ENCODE data around the gene CTBP2.

DNA sequence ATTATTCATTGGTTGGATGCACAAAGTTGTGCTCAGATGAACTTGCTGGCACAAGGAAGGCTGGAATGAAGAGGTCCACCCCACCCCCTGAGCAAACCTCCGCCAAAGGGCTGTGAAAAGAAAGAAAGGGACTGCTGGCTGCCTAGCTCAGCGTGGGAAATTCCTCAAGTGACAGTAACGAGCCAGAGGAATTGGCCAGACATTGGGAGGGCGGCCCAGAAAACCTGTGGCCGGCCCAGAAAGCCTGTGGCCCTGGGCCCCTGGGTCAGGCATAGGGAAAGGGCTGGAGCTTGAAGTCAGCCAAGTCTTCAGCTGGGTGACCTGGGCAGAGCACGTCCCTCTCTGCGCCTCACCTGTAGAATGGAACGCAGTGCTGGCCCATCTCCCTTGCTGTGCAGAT, 30.6 kb upstream of the CTBP2 start:
- TF ChIP-seq POLR2AphosphoS5 (IDR thresholded peaks at IDR 0.05) = no peak
- TF ChIP-seq, protein P1, sequence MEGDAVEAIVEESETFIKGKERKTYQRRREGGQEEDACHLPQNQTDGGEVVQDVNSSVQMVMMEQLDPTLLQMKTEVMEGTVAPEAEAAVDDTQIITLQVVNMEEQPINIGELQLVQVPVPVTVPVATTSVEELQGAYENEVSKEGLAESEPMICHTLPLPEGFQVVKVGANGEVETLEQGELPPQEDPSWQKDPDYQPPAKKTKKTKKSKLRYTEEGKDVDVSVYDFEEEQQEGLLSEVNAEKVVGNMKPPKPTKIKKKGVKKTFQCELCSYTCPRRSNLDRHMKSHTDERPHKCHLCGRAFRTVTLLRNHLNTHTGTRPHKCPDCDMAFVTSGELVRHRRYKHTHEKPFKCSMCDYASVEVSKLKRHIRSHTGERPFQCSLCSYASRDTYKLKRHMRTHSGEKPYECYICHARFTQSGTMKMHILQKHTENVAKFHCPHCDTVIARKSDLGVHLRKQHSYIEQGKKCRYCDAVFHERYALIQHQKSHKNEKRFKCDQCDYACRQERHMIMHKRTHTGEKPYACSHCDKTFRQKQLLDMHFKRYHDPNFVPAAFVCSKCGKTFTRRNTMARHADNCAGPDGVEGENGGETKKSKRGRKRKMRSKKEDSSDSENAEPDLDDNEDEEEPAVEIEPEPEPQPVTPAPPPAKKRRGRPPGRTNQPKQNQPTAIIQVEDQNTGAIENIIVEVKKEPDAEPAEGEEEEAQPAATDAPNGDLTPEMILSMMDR (IDR thresholded peaks at IDR 0.05 in 8 of 11, conservative IDR thresholded peaks at IDR 0.05 in 3 of 11) = no peak

Data from spleen (tissue), 7 donors.